ENCODE data around the gene ADH1A.

The ADH1A gene

GRCh38 chr4:99276417-99276816, 14.4 kb downstream of the ADH1A start:
- Histone ChIP-seq H3K18ac (ENCODE audit: low read length) (no peak overlapping the region), H3K79me2 (ENCODE audit: control insufficient read depth, insufficient read depth, low read length) (no peaks in the 10 kb centered on the region), H2BK5ac (ENCODE audit: low read length) (no peak overlapping the region), H3K27ac (ENCODE audit: low read depth, low read length) (no peak overlapping the region), H3K9ac (ENCODE audit: low read length) (no peak overlapping the region), H2BK15ac (replicated peaks; ENCODE audit: low read depth) (no peak overlapping the region), H2AK5ac (ENCODE audit: low read length) (no peak overlapping the region), H3K4me2 (ENCODE audit: low read length) (no peak overlapping the region), H3K79me1 (ENCODE audit: low read length) (no peaks in the 10 kb centered on the region), H3K4ac (ENCODE audit: low read depth, low read length) (no peak overlapping the region), H3K4me3 (ENCODE audit: low read length) (no peak overlapping the region), H3K4me1 (ENCODE audit: control insufficient read depth, low read depth, low read length) (no peaks in the 10 kb centered on the region), H4K5ac (ENCODE audit: low read length) (no peak overlapping the region), H3K36me3 (ENCODE audit: control insufficient read depth, insufficient read depth, low read length) (no peaks in the 10 kb centered on the region), H3K56ac (ENCODE audit: low read length) (no peak overlapping the region), H3K27me3 (ENCODE audit: insufficient read depth, low read length, poor library complexity) (no peaks in the 10 kb centered on the region), H2BK120ac (ENCODE audit: low read depth, low read length) (no peak overlapping the region), H3K23ac (ENCODE audit: low read length) (no peak overlapping the region), H4K8ac (ENCODE audit: low read depth, low read length) (no peak overlapping the region)
- no CpG with 5 or more reads among the region's 2 CpGs for WGBS (ENCODE audit: extremely low coverage, insufficient coverage, low lambda C conversion rate)
- DNase-seq: no peak

DNA sequence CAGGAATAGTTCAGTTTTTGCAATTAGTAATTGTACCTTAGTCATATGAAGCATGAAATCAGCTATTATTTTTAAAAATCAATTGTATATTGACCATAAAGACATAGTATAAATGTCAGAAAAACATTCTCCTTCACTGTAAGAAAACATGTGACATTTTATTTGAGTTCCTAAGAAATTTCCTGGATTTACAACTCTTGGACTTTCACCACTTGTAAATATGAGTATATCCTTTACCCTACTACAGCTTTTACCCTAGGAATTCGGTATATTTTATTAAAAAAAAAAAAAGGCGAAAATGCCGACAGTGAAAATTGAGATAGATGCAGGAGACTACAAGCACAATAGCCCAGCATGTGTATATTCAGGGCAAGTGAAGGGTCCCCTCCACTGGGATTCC, 14.9 kb downstream of the ADH1A start:
- no peak for DNase-seq
- Histone ChIP-seq H3K27ac (ENCODE audit: low read depth, low read length) (no peak overlapping the region), H3K4ac (ENCODE audit: low read depth, low read length) (no peak overlapping the region), H3K4me2 (ENCODE audit: low read length) (no peak overlapping the region), H3K9ac (ENCODE audit: low read length) (no peak overlapping the region), H2BK5ac (ENCODE audit: low read length) (no peak overlapping the region), H3K79me1 (ENCODE audit: low read length) (no peaks in the 10 kb centered on the region), H3K56ac (ENCODE audit: low read length) (no peak overlapping the region), H3K23ac (ENCODE audit: low read length) (no peak overlapping the region), H3K4me1 (ENCODE audit: control insufficient read depth, low read depth, low read length) (no peaks in the 10 kb centered on the region), H3K36me3 (ENCODE audit: control insufficient read depth, insufficient read depth, low read length) (no peaks in the 10 kb centered on the region), H3K18ac (ENCODE audit: low read length) (no peak overlapping the region), H3K4me3 (ENCODE audit: low read length) (no peak overlapping the region), H3K79me2 (ENCODE audit: control insufficient read depth, insufficient read depth, low read length) (no peaks in the 10 kb centered on the region), H2BK120ac (ENCODE audit: low read depth, low read length) (no peak overlapping the region), H4K5ac (ENCODE audit: low read length) (no peak overlapping the region), H2AK5ac (ENCODE audit: low read length) (no peak overlapping the region), H2BK15ac (replicated peaks; ENCODE audit: low read depth) (no peak overlapping the region), H3K27me3 (ENCODE audit: insufficient read depth, low read length, poor library complexity) (no peaks in the 10 kb centered on the region), H4K8ac (ENCODE audit: low read depth, low read length) (no peak overlapping the region)
- no CpG with 5 or more reads among the region's 3 CpGs for WGBS (ENCODE audit: extremely low coverage, insufficient coverage, low lambda C conversion rate)

- Histone ChIP-seq H4K8ac (ENCODE audit: low read depth, low read length) (no peak overlapping the region), H3K18ac (ENCODE audit: low read length) (no peak overlapping the region), H3K9ac (ENCODE audit: low read length) (no peak overlapping the region), H3K36me3 (ENCODE audit: control insufficient read depth, insufficient read depth, low read length) (no peaks in the 10 kb centered on the region), H3K56ac (ENCODE audit: low read length) (no peak overlapping the region), H3K4me3 (ENCODE audit: low read length) (no peak overlapping the region), H2BK120ac (ENCODE audit: low read depth, low read length) (no peak overlapping the region), H4K5ac (ENCODE audit: low read length) (no peak overlapping the region), H2AK5ac (ENCODE audit: low read length) (no peak overlapping the region), H3K79me2 (ENCODE audit: control insufficient read depth, insufficient read depth, low read length) (no peaks in the 10 kb centered on the region), H3K4me1 (ENCODE audit: control insufficient read depth, low read depth, low read length) (no peaks in the 10 kb centered on the region), H3K23ac (ENCODE audit: low read length) (no peak overlapping the region), H3K79me1 (ENCODE audit: low read length) (no peaks in the 10 kb centered on the region), H3K27ac (ENCODE audit: low read depth, low read length) (no peak overlapping the region), H3K27me3 (ENCODE audit: insufficient read depth, low read length, poor library complexity) (no peaks in the 10 kb centered on the region), H2BK5ac (ENCODE audit: low read length) (no peak overlapping the region), H3K4me2 (ENCODE audit: low read length) (no peak overlapping the region), H3K4ac (ENCODE audit: low read depth, low read length) (no peak overlapping the region), H2BK15ac (replicated peaks; ENCODE audit: low read depth) (no peak overlapping the region)
- no CpG with 5 or more reads among the region's 5 CpGs for WGBS (ENCODE audit: extremely low coverage, insufficient coverage, low lambda C conversion rate)
- no peak for DNase-seq
These were observed 15.7 kb downstream of the ADH1A start for GRCh38 chr4:99275050-99275449.

DNA sequence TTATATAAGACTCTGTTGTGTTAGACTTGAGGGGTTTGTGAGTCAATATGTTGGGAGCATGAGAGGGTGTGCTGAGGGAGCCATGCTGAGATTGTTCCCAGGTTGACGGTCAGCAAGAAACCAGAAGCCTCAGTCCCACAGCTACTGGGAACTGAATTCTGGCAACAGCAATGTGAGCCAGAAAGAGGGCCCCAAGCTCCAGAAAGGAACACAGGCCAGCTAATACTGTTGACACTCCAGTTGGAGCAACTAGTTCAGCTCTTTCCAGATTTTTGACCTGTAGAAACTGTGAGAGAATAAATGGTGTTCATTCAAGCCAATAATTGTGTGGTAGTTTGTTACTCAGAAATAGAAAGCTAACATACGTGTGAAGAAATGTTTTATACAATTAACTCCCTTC, 17.1 kb downstream of the ADH1A start:
- Histone ChIP-seq H3K27me3 (ENCODE audit: insufficient read depth, low read length, poor library complexity) (no peaks in the 10 kb centered on the region), H3K9ac (ENCODE audit: low read length) (no peak overlapping the region), H3K56ac (ENCODE audit: low read length) (no peak overlapping the region), H3K4me3 (ENCODE audit: low read length) (no peak overlapping the region), H2AK5ac (ENCODE audit: low read length) (no peak overlapping the region), H3K79me1 (ENCODE audit: low read length) (no peaks in the 10 kb centered on the region), H3K36me3 (ENCODE audit: control insufficient read depth, insufficient read depth, low read length) (no peaks in the 10 kb centered on the region), H3K79me2 (ENCODE audit: control insufficient read depth, insufficient read depth, low read length) (no peaks in the 10 kb centered on the region), H3K18ac (ENCODE audit: low read length) (no peak overlapping the region), H2BK120ac (ENCODE audit: low read depth, low read length) (no peak overlapping the region), H2BK5ac (ENCODE audit: low read length) (no peak overlapping the region), H2BK15ac (replicated peaks; ENCODE audit: low read depth) (no peak overlapping the region), H3K23ac (ENCODE audit: low read length) (no peak overlapping the region), H4K8ac (ENCODE audit: low read depth, low read length) (no peak overlapping the region), H3K4me1 (ENCODE audit: control insufficient read depth, low read depth, low read length) (no peaks in the 10 kb centered on the region), H4K5ac (ENCODE audit: low read length) (no peak overlapping the region), H3K27ac (ENCODE audit: low read depth, low read length) (no peak overlapping the region), H3K4ac (ENCODE audit: low read depth, low read length) (no peak overlapping the region), H3K4me2 (ENCODE audit: low read length) (no peak overlapping the region)
- WGBS (ENCODE audit: extremely low coverage, insufficient coverage, low lambda C conversion rate): no CpG with 5 or more reads among the region's 2 CpGs
- no peak for DNase-seq

GRCh38 chr4:99264927-99265326, 25.9 kb downstream of the ADH1A start:
- no peak overlapping the region for H3K27ac ChIP-seq (ENCODE audit: low read depth, low read length)

GRCh38 chr4:99252746-99253145, 38.0 kb downstream of the ADH1A start:
- Histone ChIP-seq H2BK120ac (ENCODE audit: low read depth, low read length) (no peak overlapping the region), H3K27me3 (ENCODE audit: insufficient read depth, low read length, poor library complexity) (no peaks in the 10 kb centered on the region), H3K4me3 (ENCODE audit: low read length) (no peak overlapping the region), H3K18ac (ENCODE audit: low read length) (no peak overlapping the region), H3K4me1 (ENCODE audit: control insufficient read depth, low read depth, low read length) (no peaks in the 10 kb centered on the region), H3K56ac (ENCODE audit: low read length) (no peak overlapping the region), H4K5ac (ENCODE audit: low read length) (no peak overlapping the region), H3K9ac (ENCODE audit: low read length) (no peak overlapping the region), H3K79me1 (ENCODE audit: low read length) (no peaks in the 10 kb centered on the region), H2BK5ac (ENCODE audit: low read length) (no peak overlapping the region), H3K79me2 (ENCODE audit: control insufficient read depth, insufficient read depth, low read length) (no peaks in the 10 kb centered on the region), H3K4ac (ENCODE audit: low read depth, low read length) (no peak overlapping the region), H3K36me3 (ENCODE audit: control insufficient read depth, insufficient read depth, low read length) (no peaks in the 10 kb centered on the region), H3K27ac (ENCODE audit: low read depth, low read length) (no peak overlapping the region), H3K23ac (ENCODE audit: low read length) (no peak overlapping the region), H4K8ac (ENCODE audit: low read depth, low read length) (no peak overlapping the region), H2AK5ac (ENCODE audit: low read length) (no peak overlapping the region), H3K4me2 (ENCODE audit: low read length) (no peak overlapping the region), H2BK15ac (replicated peaks; ENCODE audit: low read depth) (no peak overlapping the region)
- WGBS (ENCODE audit: extremely low coverage, insufficient coverage, low lambda C conversion rate): no CpG with 5 or more reads among the region's 4 CpGs
- no peak for DNase-seq

More at GRCh38 chr4:99264927-99265326, 25.9 kb downstream of the ADH1A start:
- no peak overlapping the region for H2BK120ac ChIP-seq (ENCODE audit: low read depth, low read length)
- no peak overlapping the region for H3K9ac ChIP-seq (ENCODE audit: low read length)
- no peak overlapping the region for H2BK5ac ChIP-seq (ENCODE audit: low read length)
- H3K79me1 ChIP-seq (ENCODE audit: low read length): no peaks in the 10 kb centered on the region
- no peak overlapping the region for H3K23ac ChIP-seq (ENCODE audit: low read length)
- no peaks in the 10 kb centered on the region for H3K36me3 ChIP-seq (ENCODE audit: control insufficient read depth, insufficient read depth, low read length)
- no peak overlapping the region for H3K4ac ChIP-seq (ENCODE audit: low read depth, low read length)
- no peak overlapping the region for H4K8ac ChIP-seq (ENCODE audit: low read depth, low read length)
- no peak overlapping the region for H3K4me3 ChIP-seq (ENCODE audit: low read length)
- H2AK5ac ChIP-seq (ENCODE audit: low read length): no peak overlapping the region
- H3K79me2 ChIP-seq (ENCODE audit: control insufficient read depth, insufficient read depth, low read length): no peaks in the 10 kb centered on the region
- no peak for DNase-seq
- H3K4me2 ChIP-seq (ENCODE audit: low read length): no peak overlapping the region
- no peak overlapping the region for H3K18ac ChIP-seq (ENCODE audit: low read length)
- H3K4me1 ChIP-seq (ENCODE audit: control insufficient read depth, low read depth, low read length): no peaks in the 10 kb centered on the region
- no peak overlapping the region for H2BK15ac ChIP-seq (replicated peaks; ENCODE audit: low read depth)
- no peak overlapping the region for H3K56ac ChIP-seq (ENCODE audit: low read length)
- H3K27me3 ChIP-seq (ENCODE audit: insufficient read depth, low read length, poor library complexity): no peaks in the 10 kb centered on the region
- no peak overlapping the region for H4K5ac ChIP-seq (ENCODE audit: low read length)
